GM23338 (cell line): Measurements from ENCODE around the gene SVIL. TPM values are rescaled to one million over a fixed set of nuclear protein-coding genes. Genes with fewer than 3 reads are reported as not detected.

Experiments
- ATAC-seq: fragments of 200-7000 bp; cut with Tn5 transposase; 3 replicates; pipeline ENCODE4 v1.9.1; 2020
- DNase-seq: peaks from one replicate; pipeline ENCODE4 v3.0.0-alpha.2; 2015; ENCODE audit warnings: low spot score
- H2AFZ ChIP-seq: fragments of 200-600 bp; sonication (generic); 2 replicates; pipeline ENCODE4 v1.8.0; 2016; ENCODE audit warnings: antibody characterized with exemption, mild to moderate bottlenecking, moderate library complexity
- H3F3A ChIP-seq: fragments of 200-600 bp; sonication (generic); replicated peaks from 2 replicates; pipeline ENCODE4 v1.8.0; 2017; ENCODE audit warnings: antibody characterized with exemption, mixed run types, low read depth
- H3K27ac ChIP-seq: fragments of 200-600 bp; sonication (generic); 2 replicates; pipeline ENCODE4 v1.6.1; 2016; ENCODE audit warnings: low read depth
- H3K27me3 ChIP-seq: fragments of 200-600 bp; sonication (generic); 2 replicates; pipeline ENCODE4 v1.8.0; 2016; ENCODE audit warnings: mild to moderate bottlenecking, mixed run types, moderate library complexity; ENCODE audit not compliant: insufficient read depth
- H3K36me3 ChIP-seq: fragments of 200-600 bp; sonication (generic); 2 replicates; pipeline ENCODE4 v1.8.0; 2016; ENCODE audit warnings: mild to moderate bottlenecking; ENCODE audit not compliant: insufficient read depth
- H3K4me1 ChIP-seq: fragments of 200-600 bp; sonication (generic); 2 replicates; pipeline ENCODE4 v1.8.0; 2016; ENCODE audit warnings: mild to moderate bottlenecking, moderate library complexity; ENCODE audit not compliant: insufficient read depth
- H3K4me2 ChIP-seq: fragments of 200-600 bp; sonication (generic); 2 replicates; pipeline ENCODE4 v1.7.1; 2017; ENCODE audit warnings: mixed run types
- H3K4me3 ChIP-seq: fragments of 200-600 bp; sonication (generic); 2 replicates; pipeline ENCODE4 v1.6.1; 2016; ENCODE audit warnings: mixed run types
- H3K79me2 ChIP-seq: fragments of 200-600 bp; sonication (generic); replicated peaks from 2 replicates; pipeline ENCODE4 v1.8.0; 2017; ENCODE audit warnings: mild to moderate bottlenecking; ENCODE audit not compliant: insufficient read depth
- H3K9me2 ChIP-seq: fragments of 200-600 bp; sonication (generic); 2 replicates; pipeline ENCODE4 v1.8.0; 2017; ENCODE audit not compliant: insufficient read depth
- H4K20me1 ChIP-seq: fragments of 200-600 bp; sonication (generic); replicated peaks from 2 replicates; pipeline ENCODE4 v1.8.0; 2017; ENCODE audit warnings: mild to moderate bottlenecking; ENCODE audit not compliant: insufficient read depth
- H3K27ac Mint-ChIP-seq: 2 replicates; pipeline ENCODE4 v1.8.0; 2020; ENCODE audit warnings: inconsistent platforms, mild to moderate bottlenecking, moderate library complexity, mixed read lengths
- H3K27me3 Mint-ChIP-seq: 3 replicates; pipeline ENCODE4 v1.8.0; 2022; ENCODE audit warnings: low read depth, mild to moderate bottlenecking, moderate library complexity, mixed read lengths, inconsistent platforms; ENCODE audit not compliant: insufficient read depth, poor library complexity
- H3K36me3 Mint-ChIP-seq: 3 replicates; pipeline ENCODE4 v1.8.0; 2021; ENCODE audit warnings: low read depth, mild to moderate bottlenecking, inconsistent platforms, moderate library complexity, mixed read lengths
- H3K4me1 Mint-ChIP-seq: 3 replicates; pipeline ENCODE4 v1.8.0; 2020; ENCODE audit warnings: mild to moderate bottlenecking, inconsistent platforms, mixed read lengths
- H3K4me3 Mint-ChIP-seq: 3 replicates; pipeline ENCODE4 v1.8.0; 2021; ENCODE audit warnings: moderate library complexity, mild to moderate bottlenecking, inconsistent platforms, mixed read lengths
- H3K9me3 Mint-ChIP-seq: 3 replicates; pipeline ENCODE4 v1.8.0; 2020; ENCODE audit warnings: moderate library complexity, mild to moderate bottlenecking, inconsistent platforms, mixed read lengths
- CREB1 ChIP-seq: fragments of 250-450 bp; sonication (Bioruptor Pico); IDR thresholded peaks from 2 replicates; pipeline ENCODE4 v1.5.0; 2020; ENCODE audit warnings: low read depth, mild to moderate bottlenecking, moderate library complexity
- ETS1 ChIP-seq: IDR thresholded peaks from 2 replicates; pipeline ENCODE4 v1.6.1; 2016; ENCODE audit warnings: antibody characterized with exemption
- EZH2phosphoT487 ChIP-seq: fragments of 200-600 bp; sonication (generic); IDR thresholded peaks from one replicate; pipeline ENCODE4 v1.8.1; 2018; ENCODE audit warnings: antibody characterized with exemption; ENCODE audit not compliant: unreplicated experiment
- JUNB ChIP-seq: IDR thresholded peaks from one replicate; pipeline ENCODE4 v1.6.1; 2016; ENCODE audit warnings: antibody characterized with exemption; ENCODE audit not compliant: unreplicated experiment
- NANOG ChIP-seq: IDR thresholded peaks from 2 replicates; pipeline ENCODE4 v1.6.1; 2016; ENCODE audit warnings: antibody characterized with exemption, borderline replicate concordance
- POLR2AphosphoS5 ChIP-seq: IDR thresholded peaks from 2 replicates; pipeline ENCODE4 v1.6.1; 2016; ENCODE audit warnings: antibody characterized with exemption, low read depth
- REST ChIP-seq: IDR thresholded peaks from one replicate; pipeline ENCODE4 v1.6.1; 2018; ENCODE audit warnings: antibody characterized with exemption; ENCODE audit not compliant: unreplicated experiment
- STAT1 ChIP-seq: IDR thresholded peaks from one replicate; pipeline ENCODE4 v1.6.1; 2016; ENCODE audit warnings: antibody characterized with exemption; ENCODE audit not compliant: unreplicated experiment
- ZNF331 ChIP-seq: fragments of 250-450 bp; sonication (Bioruptor Pico); IDR thresholded peaks from 2 replicates; pipeline ENCODE4 v1.5.0; 2020; ENCODE audit warnings: low read depth, mild to moderate bottlenecking, moderate library complexity
- ZNF462 ChIP-seq: fragments of 250-450 bp; sonication (Bioruptor Pico); IDR thresholded peaks from 2 replicates; pipeline ENCODE4 v1.5.0; 2020; ENCODE audit warnings: mild to moderate bottlenecking, moderate library complexity
- polyA plus RNA-seq: library from polyadenylated mRNA; unstranded; fragments of >200 nt; fragmentation: Nextera tagmentation; extraction: Ambion mirVana; gene quantifications from 2 replicates; pipeline ENCODE4 v1.2.1, GENCODE V29; 2016
- total RNA-seq: library from RNA; depleted of rRNA; stranded (reverse); fragments of >200 nt; shearing (Covaris generic); gene quantifications from 2 replicates; pipeline ENCODE4 v1.2.3, GENCODE V29; 2014

SVIL gene
- total and polyA plus RNA-seq, 2 experiments from 2014 or later, result 8.8 to 34.9 TPM

- TF ChIP-seq ZNF462 (CRISPR knock-in tag) (no peak), EZH2phosphoT487 (no peak), ZNF331 (CRISPR knock-in tag) (no peak), CREB1 (CRISPR knock-in tag) (no peak)
Measured at GRCh38 chr10:29680091-29680490, 45.3 kb upstream of the SVIL start (continued).

- Histone ChIP-seq H3K27me3 (no peaks in the 10 kb centered on the region), H3K27ac (no peak overlapping the region), H3F3A (no peaks in the 10 kb centered on the region), H3K4me1 (no peaks in the 10 kb centered on the region), H3K9me2 (no peaks in the 10 kb centered on the region), H3K36me3 (no peaks in the 10 kb centered on the region), H2AFZ (no peak overlapping the region), H3K4me3 (no peak overlapping the region), H4K20me1 (no peaks in the 10 kb centered on the region), H3K4me2 (no peak overlapping the region), H3K79me2 (no peaks in the 10 kb centered on the region)
- H3K4me1 Mint-ChIP-seq, result peaks cover 6% of the 10 kb centered on the region; the same call in 2 of the 3 replicates
- peaks cover 62% of the 10 kb centered on the region for H3K9me3 Mint-ChIP-seq
- H3K36me3 Mint-ChIP-seq, result peaks cover 68% of the 10 kb centered on the region
- H3K4me3 Mint-ChIP-seq, result no peak overlapping the region
- H3K27me3 Mint-ChIP-seq, result peaks cover 3% of the 10 kb centered on the region
- DNase-seq (no peak), ATAC-seq (no peak)
- no peak overlapping the region for H3K27ac Mint-ChIP-seq
- no peak for TF ChIP-seq POLR2AphosphoS5
- TF ChIP-seq NANOG, result no peak
- TF ChIP-seq REST, result no peak
- TF ChIP-seq ETS1, result no peak
- no peak for TF ChIP-seq JUNB
- no peak for TF ChIP-seq STAT1
Measured at GRCh38 chr10:29676732-29677131, 42.0 kb upstream of the SVIL start.
